Measurements from ENCODE around the gene CHRDL2.

Gene CHRDL2

DNA sequence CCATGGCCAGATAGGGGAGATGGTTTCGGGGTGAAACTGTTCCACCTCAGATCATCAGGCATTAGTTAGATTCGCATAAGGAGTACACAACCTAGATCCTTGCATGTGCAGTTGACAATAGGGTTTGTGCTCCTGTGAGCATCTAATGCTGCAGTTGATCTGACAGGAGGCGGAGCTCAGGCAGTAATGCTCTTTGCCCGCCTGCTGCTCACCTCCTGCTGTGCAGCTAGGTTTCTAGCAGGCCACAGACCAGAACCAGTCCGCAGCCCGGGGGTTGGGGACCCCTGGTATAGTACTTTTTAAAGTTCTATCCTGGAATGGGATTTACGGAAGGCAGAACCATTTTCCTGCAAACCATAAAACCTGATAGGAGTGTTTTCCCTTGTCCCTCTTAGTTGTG, 84.3 kb downstream of the CHRDL2 start:
- Histone ChIP-seq H3K4me3 (ENCODE audit: low read length, poor library complexity, severe bottlenecking) (no peak overlapping the region), H3K4me1 (ENCODE audit: insufficient read depth, low read length, poor library complexity, severe bottlenecking) (no peaks in the 10 kb centered on the region), H3F3A (ENCODE audit: low read depth) (no peaks in the 10 kb centered on the region), H3K4me2 (ENCODE audit: low read depth, low read length, poor library complexity, severe bottlenecking) (no peak overlapping the region), H4K20me1 (ENCODE audit: insufficient read depth, low read length, poor library complexity, severe bottlenecking) (no peaks in the 10 kb centered on the region), H3K9ac (ENCODE audit: low read depth, low read length, poor library complexity, severe bottlenecking) (no peak overlapping the region), H2AFZ (ENCODE audit: low read length) (no peak overlapping the region), H3K79me2 (ENCODE audit: insufficient read depth, low read length) (no peaks in the 10 kb centered on the region), H3K36me3 (ENCODE audit: insufficient read depth, low read length) (peaks cover 18% of the 10 kb centered on the region; the same call in 1 of the 2 replicates), H3K9me3 (ENCODE audit: insufficient read depth, low read depth, low read length) (no peaks in the 10 kb centered on the region), H3K9me2 (replicated peaks; ENCODE audit: low read depth, low read length) (no peaks in the 10 kb centered on the region), H3K27me3 (ENCODE audit: insufficient read depth, low read length, poor library complexity, severe bottlenecking) (no peaks in the 10 kb centered on the region)
- TF ChIP-seq CTCF (conservative IDR thresholded peaks at IDR 0.05; ENCODE audit: low read length) (no peak), EZH2phosphoT487 (IDR thresholded peaks at IDR 0.05; ENCODE audit: borderline replicate concordance) (no peak)
